ENCODE measurements around the gene MTFMT. TPM values are rescaled to one million over a fixed set of nuclear protein-coding genes. Genes with fewer than 3 reads are reported as not detected.

The MTFMT gene
- total and polyA plus RNA-seq, 9 donors, result 11.5 to 30.3 (median 18.9) TPM

DNA sequence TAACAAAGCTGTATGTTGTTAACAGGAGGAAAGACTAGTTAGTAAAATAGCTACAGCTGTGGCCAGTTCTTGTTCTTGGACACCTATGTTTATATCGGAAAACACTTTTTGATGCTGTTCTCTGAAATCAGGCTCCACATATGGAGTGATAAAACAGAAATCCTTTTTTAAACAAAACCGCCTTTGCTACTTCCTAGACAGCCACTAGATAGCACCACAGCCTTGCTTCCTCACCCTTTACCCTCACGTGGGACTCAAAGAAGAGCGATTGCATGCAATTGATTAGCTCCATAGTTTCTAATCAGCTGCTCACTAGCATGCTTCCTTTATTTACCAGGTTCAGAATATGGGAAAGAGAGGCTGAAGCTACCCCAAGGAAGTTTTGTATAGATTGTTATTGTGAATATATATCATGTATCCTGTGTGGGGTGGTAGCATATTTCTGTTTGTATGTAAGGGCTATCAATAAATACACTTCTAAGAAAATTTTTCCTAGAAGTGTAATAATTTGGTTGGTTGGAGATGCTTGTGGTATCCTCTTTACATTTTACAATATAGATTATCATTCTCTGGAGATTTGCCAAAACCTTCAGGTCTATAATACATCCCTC, 4.3 kb upstream of the MTFMT start:
- TF ChIP-seq POLR2A (IDR thresholded peaks at IDR 0.05), result no peak
- TF ChIP-seq, protein P1, sequence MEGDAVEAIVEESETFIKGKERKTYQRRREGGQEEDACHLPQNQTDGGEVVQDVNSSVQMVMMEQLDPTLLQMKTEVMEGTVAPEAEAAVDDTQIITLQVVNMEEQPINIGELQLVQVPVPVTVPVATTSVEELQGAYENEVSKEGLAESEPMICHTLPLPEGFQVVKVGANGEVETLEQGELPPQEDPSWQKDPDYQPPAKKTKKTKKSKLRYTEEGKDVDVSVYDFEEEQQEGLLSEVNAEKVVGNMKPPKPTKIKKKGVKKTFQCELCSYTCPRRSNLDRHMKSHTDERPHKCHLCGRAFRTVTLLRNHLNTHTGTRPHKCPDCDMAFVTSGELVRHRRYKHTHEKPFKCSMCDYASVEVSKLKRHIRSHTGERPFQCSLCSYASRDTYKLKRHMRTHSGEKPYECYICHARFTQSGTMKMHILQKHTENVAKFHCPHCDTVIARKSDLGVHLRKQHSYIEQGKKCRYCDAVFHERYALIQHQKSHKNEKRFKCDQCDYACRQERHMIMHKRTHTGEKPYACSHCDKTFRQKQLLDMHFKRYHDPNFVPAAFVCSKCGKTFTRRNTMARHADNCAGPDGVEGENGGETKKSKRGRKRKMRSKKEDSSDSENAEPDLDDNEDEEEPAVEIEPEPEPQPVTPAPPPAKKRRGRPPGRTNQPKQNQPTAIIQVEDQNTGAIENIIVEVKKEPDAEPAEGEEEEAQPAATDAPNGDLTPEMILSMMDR (IDR thresholded peaks at IDR 0.05), result peak in 2 of 3 donors; percentile 17 to 29
- intact Hi-C loops (cut with DNase I), result loop anchor here (5.0 to 10.0 kb wide), 3 partner anchors 51 to 299 kb away; no protein-coding TSS in a partner anchor
- H3K36me3 ChIP-seq, result no peaks in the 10 kb centered on the region
- 2 to 7% (median 3%) methylated on average over 4 of the region's 4 CpGs for WGBS, 3 donors
- no peak overlapping the region for H3K4me3 ChIP-seq
- no peaks in the 10 kb centered on the region for H3K27me3 ChIP-seq
- DNase-seq, result no peak
- no peaks in the 10 kb centered on the region for H3K9me3 ChIP-seq
- H3K27ac ChIP-seq, result no peak overlapping the region
- H3K4me1 ChIP-seq (ENCODE audit: insufficient read depth), result peaks cover 2% of the 10 kb centered on the region

DNA sequence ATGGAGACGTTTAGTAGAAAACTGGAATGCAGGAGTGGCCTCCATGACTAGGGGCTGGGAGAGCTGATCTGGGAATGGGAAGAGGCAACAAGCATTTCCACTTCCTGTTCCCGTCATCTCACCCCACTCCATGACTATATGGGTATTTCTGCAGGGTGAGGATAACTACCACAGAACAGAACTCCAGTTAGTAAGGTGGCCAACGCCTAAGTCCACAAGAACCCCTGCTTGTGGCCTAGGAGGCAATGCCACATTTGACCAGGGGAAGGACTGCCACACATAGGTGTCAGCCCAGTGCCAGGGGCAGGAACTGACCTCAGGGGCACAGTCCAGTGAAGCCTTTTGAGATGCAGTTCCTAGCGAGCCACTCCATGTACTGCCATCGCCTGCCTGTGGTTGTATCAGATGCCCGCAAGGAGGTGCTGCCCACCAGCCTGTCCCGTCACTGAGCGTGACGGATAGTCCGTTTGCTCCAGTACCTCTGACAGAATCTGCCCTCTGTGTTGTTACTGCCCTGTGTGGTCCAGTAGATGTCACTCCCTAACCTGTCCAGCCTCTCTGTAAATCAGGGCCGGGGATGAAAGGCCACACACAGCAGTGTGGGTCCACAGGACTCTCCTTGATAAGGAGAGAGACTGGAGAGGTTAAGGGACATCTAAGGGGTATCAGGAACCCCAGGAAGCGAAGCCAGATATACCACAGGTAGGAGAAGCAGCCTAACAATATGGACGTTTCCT, 3.5 kb upstream of the MTFMT start:
- H3K4me3 ChIP-seq, result no peak overlapping the region
- TF ChIP-seq EP300 (IDR thresholded peaks at IDR 0.05), result no peak
- TF ChIP-seq, protein P1 (IDR thresholded peaks at IDR 0.05), result peak in 1 of 3 donors; percentile 18
- no peak for TF ChIP-seq POLR2A (IDR thresholded peaks at IDR 0.05)
- peaks cover 5% of the 10 kb centered on the region for H3K4me1 ChIP-seq (ENCODE audit: insufficient read depth)
- no peaks in the 10 kb centered on the region for H3K9me3 ChIP-seq
- no peaks in the 10 kb centered on the region for H3K36me3 ChIP-seq
- DNase-seq, result peak in 2 of 5 donors; percentile 43 to 57
- intact Hi-C loops (cut with DNase I), result loop anchor here (5.0 to 10.0 kb wide), 3 partner anchors 52 to 298 kb away; no protein-coding TSS in a partner anchor
- no peaks in the 10 kb centered on the region for H3K27me3 ChIP-seq
- WGBS, 3 donors, result 37 to 42% (median 38%) methylated on average over 13 of the region's 13 CpGs
- H3K27ac ChIP-seq, result no peak overlapping the region

DNA sequence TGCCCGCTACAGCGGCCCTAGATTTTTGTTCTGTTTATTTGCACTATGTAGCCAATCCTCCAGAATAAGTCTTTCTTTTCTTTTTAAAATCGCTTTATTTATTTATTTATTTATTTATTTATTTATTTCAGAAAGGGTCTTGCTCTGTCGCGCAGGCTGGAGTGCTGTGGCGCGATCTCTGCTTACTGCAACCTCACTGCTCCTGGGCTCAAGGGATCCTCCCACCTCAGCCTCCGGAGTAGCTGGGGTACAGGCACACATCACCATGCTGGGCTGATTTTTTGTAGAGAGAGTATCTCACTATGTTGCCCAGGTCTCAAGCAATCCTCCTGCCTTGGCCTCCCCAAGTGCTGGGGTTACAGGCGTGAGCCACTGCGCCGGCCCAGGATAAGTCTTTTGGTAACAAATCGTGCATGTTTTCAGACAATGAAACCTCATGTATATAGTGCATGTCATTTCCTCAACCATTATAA, 333 bp upstream of the MTFMT start:
- intact Hi-C loops (cut with DNase I), result loop anchor here (5.0 to 10.0 kb wide), 3 partner anchors 55 to 295 kb away; no protein-coding TSS in a partner anchor
- no peaks in the 10 kb centered on the region for H3K36me3 ChIP-seq
- TF ChIP-seq, protein P1 (IDR thresholded peaks at IDR 0.05), result no peak
- TF ChIP-seq EP300 (IDR thresholded peaks at IDR 0.05), result no peak
- no peak for TF ChIP-seq POLR2A (IDR thresholded peaks at IDR 0.05)
- no peak overlapping the region for H3K27ac ChIP-seq
- peak overlapping the region; percentile 83 for H3K4me3 ChIP-seq
- H3K4me1 ChIP-seq (ENCODE audit: insufficient read depth), result peaks cover 5% of the 10 kb centered on the region
- 56 to 67% (median 56%) methylated on average over 12 of the region's 12 CpGs for WGBS, 3 donors
- no peak for DNase-seq
- H3K9me3 ChIP-seq, result no peaks in the 10 kb centered on the region
- H3K27me3 ChIP-seq, result no peaks in the 10 kb centered on the region

DNA sequence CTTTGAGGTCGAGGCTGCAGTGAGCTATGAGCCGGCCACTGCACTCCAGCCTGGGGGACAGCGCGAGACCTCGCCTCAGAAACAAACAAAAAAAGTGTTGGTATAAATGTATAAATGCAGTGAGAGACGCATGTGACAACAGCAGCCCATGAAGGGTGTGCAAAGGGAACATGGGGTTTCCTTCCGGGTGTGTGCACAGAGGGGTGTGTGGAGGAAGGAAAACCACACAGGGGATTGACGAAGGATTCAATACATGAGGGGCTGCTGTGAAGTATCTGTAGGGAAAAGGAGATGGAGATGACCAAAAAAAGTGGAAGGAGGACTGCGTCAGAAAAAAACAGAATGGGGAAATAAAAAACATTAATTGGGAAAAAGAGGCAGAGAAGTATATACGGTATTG, 1.1 kb downstream of the MTFMT start:
- WGBS, 3 donors, result 45 to 57% (median 45%) methylated on average over 10 of the region's 10 CpGs

More for the DNA sequence above, 1.1 kb downstream of the MTFMT start:
- Histone ChIP-seq H3K27me3 (no peaks in the 10 kb centered on the region), H3K9me3 (no peaks in the 10 kb centered on the region), H3K4me3 (peak overlapping the region; percentile 83), H3K36me3 (no peaks in the 10 kb centered on the region), H3K4me1 (ENCODE audit: insufficient read depth) (peaks cover 5% of the 10 kb centered on the region), H3K27ac (no peak overlapping the region)
- DNase-seq, result no peak
- TF ChIP-seq, protein P1 (IDR thresholded peaks at IDR 0.05), result no peak
- TF ChIP-seq POLR2A (IDR thresholded peaks at IDR 0.05) (no peak), EP300 (IDR thresholded peaks at IDR 0.05) (no peak)
- intact Hi-C loops (cut with DNase I), result no loop called here

All from ovary (tissue), 9 donors.